ENCODE data around the gene TRIM45. TPM values are rescaled to one million over a fixed set of nuclear protein-coding genes. Genes with fewer than 3 reads are reported as not detected.
A peak's percentile ranks its signal among the peaks of the same experiment; 100 is the strongest.

Gene TRIM45
- total and polyA plus RNA-seq, 2 experiments from 2014 or later = 4.1 to 4.3 TPM

DNA sequence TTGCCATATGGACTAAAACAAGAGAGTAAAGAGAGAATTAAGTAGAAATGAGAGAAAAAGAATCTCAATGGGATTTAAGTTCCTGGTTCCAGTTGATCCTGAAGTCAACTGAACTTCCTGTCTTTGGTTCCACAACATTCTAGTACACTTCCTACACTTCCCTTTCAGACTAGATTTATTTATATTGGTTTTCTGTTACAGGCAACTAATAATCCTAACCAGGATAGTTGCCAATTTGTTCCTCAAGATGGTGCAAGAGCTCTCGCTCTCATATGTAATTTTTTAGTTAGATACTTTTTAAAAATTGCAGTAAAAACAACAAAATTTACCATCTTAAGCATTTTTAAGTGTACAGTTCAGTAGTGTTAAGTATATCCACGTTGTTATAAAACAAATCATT, 28.8 kb upstream of the TRIM45 start:
- 88% methylated on average over 2 of the region's 2 CpGs for WGBS (ENCODE audit: low lambda C conversion rate, missing lambda C conversion rate)
- H3K4me2 ChIP-seq = no peak overlapping the region
- no peak overlapping the region for H3K4me3 ChIP-seq
- H3K27ac ChIP-seq = no peak overlapping the region
- no peaks in the 10 kb centered on the region for H3K36me3 ChIP-seq (replicated peaks; ENCODE audit: insufficient read depth, low read depth)
- no peak overlapping the region for H2AFZ ChIP-seq
- H3K9me3 ChIP-seq (ENCODE audit: low read depth) = no peaks in the 10 kb centered on the region
- no peaks in the 10 kb centered on the region for H3K27me3 ChIP-seq
- no peak for DNase-seq (ENCODE audit: low spot score)
- no peaks in the 10 kb centered on the region for H4K20me1 ChIP-seq (ENCODE audit: insufficient read depth, poor library complexity, severe bottlenecking)
- TF ChIP-seq, protein P1, sequence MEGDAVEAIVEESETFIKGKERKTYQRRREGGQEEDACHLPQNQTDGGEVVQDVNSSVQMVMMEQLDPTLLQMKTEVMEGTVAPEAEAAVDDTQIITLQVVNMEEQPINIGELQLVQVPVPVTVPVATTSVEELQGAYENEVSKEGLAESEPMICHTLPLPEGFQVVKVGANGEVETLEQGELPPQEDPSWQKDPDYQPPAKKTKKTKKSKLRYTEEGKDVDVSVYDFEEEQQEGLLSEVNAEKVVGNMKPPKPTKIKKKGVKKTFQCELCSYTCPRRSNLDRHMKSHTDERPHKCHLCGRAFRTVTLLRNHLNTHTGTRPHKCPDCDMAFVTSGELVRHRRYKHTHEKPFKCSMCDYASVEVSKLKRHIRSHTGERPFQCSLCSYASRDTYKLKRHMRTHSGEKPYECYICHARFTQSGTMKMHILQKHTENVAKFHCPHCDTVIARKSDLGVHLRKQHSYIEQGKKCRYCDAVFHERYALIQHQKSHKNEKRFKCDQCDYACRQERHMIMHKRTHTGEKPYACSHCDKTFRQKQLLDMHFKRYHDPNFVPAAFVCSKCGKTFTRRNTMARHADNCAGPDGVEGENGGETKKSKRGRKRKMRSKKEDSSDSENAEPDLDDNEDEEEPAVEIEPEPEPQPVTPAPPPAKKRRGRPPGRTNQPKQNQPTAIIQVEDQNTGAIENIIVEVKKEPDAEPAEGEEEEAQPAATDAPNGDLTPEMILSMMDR (IDR thresholded peaks at IDR 0.05; ENCODE audit: poor library complexity) = no peak
- TF ChIP-seq EZH2phosphoT487 (IDR thresholded peaks at IDR 0.05; ENCODE audit: low read depth, severe bottlenecking, unreplicated experiment) = no peak
- TF ChIP-seq EZH2 (IDR thresholded peaks at IDR 0.05; ENCODE audit: borderline replicate concordance) = no peak
- H3K4me1 ChIP-seq (ENCODE audit: insufficient read depth) = peaks cover 17% of the 10 kb centered on the region
- H3K9me2 ChIP-seq (replicated peaks; ENCODE audit: insufficient read depth) = no peaks in the 10 kb centered on the region
- H3K79me2 ChIP-seq = no peaks in the 10 kb centered on the region

DNA sequence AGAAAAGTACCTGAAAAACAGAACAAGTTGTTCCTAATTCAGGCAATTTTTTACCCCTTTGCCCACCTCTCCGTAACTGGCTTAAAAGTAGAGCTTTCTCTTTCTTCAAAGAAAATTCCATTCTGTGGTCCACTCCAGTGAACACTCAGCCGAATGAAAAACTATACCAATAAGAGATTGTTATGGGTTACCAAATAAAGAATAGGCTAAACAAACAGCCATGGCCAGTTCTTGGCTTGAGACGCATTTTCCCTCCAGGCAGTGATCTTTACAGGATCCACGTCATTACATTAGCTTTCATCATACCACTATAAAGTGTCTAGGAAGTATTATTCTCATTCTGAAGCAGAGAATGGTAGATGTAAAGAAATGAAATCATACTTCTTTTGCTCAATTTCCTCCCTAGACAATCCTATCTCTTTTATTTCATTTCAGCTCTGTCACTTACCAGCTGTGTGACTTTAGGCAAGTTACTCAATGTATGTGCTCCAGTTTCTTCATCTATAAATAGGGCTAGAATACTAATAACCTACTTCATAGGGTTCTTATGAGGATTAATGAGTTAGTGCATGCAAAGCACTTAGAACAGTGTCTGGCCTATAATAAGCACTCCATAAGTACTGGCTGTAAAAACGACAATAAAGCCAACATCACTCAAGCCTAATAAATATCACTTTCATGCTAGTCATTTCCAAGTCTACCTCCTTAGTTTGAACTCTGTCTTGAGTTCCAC, 26.5 kb upstream of the TRIM45 start:
- Histone ChIP-seq H3K4me2 (peak overlapping the region; percentile 36), H3K4me1 (ENCODE audit: insufficient read depth) (peaks cover 23% of the 10 kb centered on the region), H3K9me2 (replicated peaks; ENCODE audit: insufficient read depth) (no peaks in the 10 kb centered on the region), H3K79me2 (no peaks in the 10 kb centered on the region), H3K4me3 (no peak overlapping the region), H4K20me1 (ENCODE audit: insufficient read depth, poor library complexity, severe bottlenecking) (no peaks in the 10 kb centered on the region), H3K36me3 (replicated peaks; ENCODE audit: insufficient read depth, low read depth) (no peaks in the 10 kb centered on the region), H2AFZ (no peak overlapping the region), H3K27ac (peak overlapping the region; percentile 42), H3K9me3 (ENCODE audit: low read depth) (no peaks in the 10 kb centered on the region), H3K27me3 (no peaks in the 10 kb centered on the region)
- 50% methylated on average over 5 of the region's 5 CpGs for WGBS (ENCODE audit: low lambda C conversion rate, missing lambda C conversion rate)
- DNase-seq (ENCODE audit: low spot score) = no peak
- TF ChIP-seq, protein P1 (IDR thresholded peaks at IDR 0.05; ENCODE audit: poor library complexity) = no peak
- TF ChIP-seq EZH2 (IDR thresholded peaks at IDR 0.05; ENCODE audit: borderline replicate concordance) (no peak), EZH2phosphoT487 (IDR thresholded peaks at IDR 0.05; ENCODE audit: low read depth, severe bottlenecking, unreplicated experiment) (no peak)

DNA sequence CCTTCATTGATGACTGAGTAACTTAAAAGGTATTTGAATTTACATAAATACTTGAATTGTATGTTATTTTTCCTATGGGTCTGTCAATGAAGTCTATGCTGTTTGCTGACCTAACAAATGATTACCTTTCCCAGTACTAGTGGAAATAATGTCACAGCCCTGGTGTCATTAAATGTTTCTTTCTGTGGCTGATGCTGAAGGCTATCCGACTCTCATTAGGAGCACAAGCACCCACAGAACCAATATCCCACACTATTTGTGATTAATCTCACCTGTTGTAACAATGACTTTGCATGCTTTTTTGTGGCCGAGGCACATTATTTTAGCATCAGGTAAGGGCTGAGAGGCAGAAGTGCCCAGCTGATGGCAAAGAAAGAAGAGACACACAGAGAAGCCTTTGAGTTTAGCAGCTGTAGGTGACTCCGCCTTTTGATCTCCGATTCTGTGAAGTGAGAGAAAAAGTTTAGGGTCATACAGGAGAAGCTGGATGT, 25.8 kb upstream of the TRIM45 start:
- Histone ChIP-seq H4K20me1 (ENCODE audit: insufficient read depth, poor library complexity, severe bottlenecking) (no peaks in the 10 kb centered on the region), H3K9me2 (replicated peaks; ENCODE audit: insufficient read depth) (no peaks in the 10 kb centered on the region), H3K27ac (peak overlapping the region; percentile 42), H3K79me2 (no peaks in the 10 kb centered on the region), H2AFZ (no peak overlapping the region), H3K27me3 (no peaks in the 10 kb centered on the region), H3K4me1 (ENCODE audit: insufficient read depth) (peaks cover 23% of the 10 kb centered on the region), H3K36me3 (replicated peaks; ENCODE audit: insufficient read depth, low read depth) (no peaks in the 10 kb centered on the region), H3K9me3 (ENCODE audit: low read depth) (no peaks in the 10 kb centered on the region), H3K4me2 (peak overlapping the region; percentile 36), H3K4me3 (no peak overlapping the region)
- 73% methylated on average over 4 of the region's 4 CpGs for WGBS (ENCODE audit: low lambda C conversion rate, missing lambda C conversion rate)
- TF ChIP-seq EZH2phosphoT487 (IDR thresholded peaks at IDR 0.05; ENCODE audit: low read depth, severe bottlenecking, unreplicated experiment) (no peak), EZH2 (IDR thresholded peaks at IDR 0.05; ENCODE audit: borderline replicate concordance) (no peak)
- TF ChIP-seq, protein P1 (IDR thresholded peaks at IDR 0.05; ENCODE audit: poor library complexity) = no peak
- no peak for DNase-seq (ENCODE audit: low spot score)
